GM21367 (cell line): ENCODE measurements around the gene C12orf42.
"Not testable (repeated sequence)": the region's sequence is repeated elsewhere in the genome, so short reads cannot be mapped to it uniquely, and the experiment has no call there.

ENCODE experiments used
- ATAC-seq: cut with Tn5 transposase; IDR thresholded peaks from one replicate; pipeline ENCODE4 v1.9.1; 2021; ENCODE audit not compliant: unreplicated experiment

Gene C12orf42

DNA sequence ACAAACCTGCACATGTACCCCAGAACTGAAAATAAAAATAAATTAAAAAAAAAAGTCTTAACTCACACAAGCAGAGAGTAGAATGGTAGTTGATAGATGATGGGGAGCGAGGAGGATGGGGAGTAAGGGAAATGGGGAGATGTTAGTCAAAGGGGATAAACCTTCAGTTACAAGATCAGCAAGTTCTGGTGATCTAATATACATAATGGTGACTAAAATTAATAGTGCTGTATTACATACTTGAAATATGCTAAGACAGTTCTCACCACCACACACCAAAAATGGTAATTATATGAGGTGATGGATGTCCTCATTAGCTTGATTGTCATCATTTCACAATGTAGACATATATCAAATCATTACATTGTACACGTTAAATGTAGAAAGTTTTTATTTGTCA lies 3.2 kb upstream of the C12orf42 start:
- no peak for ATAC-seq

GRCh38 chr12:103494734-103495468 lies 867 bp downstream of the C12orf42 start:
- no peak for ATAC-seq

- no peak for ATAC-seq
These were observed 1.6 kb downstream of the C12orf42 start for GRCh38 chr12:103494051-103494733.

DNA sequence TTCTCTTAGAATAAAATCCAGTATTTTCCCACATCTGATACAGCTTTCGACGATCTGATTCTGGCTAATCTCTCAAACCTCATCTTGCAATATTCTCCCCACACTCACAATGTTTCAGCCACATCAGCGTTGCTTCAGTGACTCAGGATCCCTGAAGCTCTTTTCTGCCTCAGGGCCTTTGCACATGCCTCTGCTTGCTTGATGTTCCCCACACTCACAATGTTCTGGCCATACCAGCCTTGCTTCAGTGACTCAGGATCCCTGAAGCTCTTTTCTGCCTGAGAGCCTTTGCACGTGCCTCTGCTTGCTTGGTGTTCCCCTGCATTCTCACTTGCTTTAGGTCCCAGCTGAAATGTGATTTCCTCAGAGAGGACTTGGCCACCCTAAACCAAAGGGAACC lies 2.6 kb downstream of the C12orf42 start:
- ATAC-seq = no peak

GRCh38 chr12:103482365-103482764 lies 13.4 kb downstream of the C12orf42 start:
- no peak for ATAC-seq

DNA sequence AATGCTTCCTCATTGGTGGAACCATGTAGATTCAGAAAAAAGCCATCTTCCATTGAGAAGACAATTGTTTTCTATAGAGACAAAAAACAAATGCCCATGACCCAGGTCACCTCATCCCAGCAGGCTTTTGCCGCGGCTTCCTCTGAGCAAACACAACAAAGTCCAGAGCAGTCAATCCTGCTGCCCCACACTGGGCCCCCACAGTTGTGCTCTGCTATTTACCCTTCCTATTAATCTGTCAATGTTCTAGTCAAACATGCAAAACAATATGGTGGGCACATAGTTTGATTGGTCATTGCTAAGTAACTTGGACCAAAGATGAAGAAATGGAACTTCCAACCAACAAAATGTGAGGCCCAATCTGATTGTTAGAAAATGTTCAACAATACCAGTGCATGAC lies 20.7 kb downstream of the C12orf42 start:
- no peak for ATAC-seq

GRCh38 chr12:103470664-103471063 lies 25.1 kb downstream of the C12orf42 start:
- no peak for ATAC-seq

DNA sequence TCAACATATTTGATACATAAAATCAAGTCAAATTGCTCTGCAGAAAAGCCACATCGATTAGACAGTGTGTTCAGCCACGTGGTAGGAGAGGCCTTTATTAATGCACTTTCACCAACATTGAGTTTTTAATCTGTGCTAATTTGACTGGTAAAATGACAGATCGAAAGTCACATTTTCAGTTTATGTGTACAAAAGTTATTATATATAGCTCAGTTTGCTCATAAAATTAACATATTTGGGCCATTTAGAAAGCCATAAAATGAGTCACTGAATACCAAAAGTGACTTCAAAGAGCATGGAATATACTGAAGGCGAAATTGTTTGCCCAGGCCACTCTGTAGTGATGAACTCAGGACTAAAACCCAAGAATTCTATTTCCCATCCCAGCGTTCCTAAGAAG lies 26.0 kb downstream of the C12orf42 start:
- ATAC-seq = no peak

DNA sequence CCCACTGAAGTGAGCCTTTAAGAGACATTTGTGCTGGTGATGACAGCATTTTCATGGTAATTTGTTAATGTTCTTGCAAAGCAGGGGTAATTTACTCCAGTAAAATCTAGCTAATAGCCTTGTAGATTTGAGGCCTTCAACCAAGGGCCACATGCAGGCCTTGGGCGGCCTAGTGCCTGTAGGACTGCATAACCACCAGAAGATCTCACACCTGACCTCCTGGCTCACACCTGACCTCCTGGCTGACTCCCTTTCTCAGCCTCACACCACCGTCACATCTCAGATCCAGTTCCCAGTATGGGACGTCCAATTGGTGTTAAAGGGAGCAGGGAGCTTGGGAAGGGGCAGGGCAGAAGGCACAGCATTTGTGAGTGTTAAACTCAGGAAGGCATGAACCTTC lies 26.9 kb downstream of the C12orf42 start:
- no peak for ATAC-seq

DNA sequence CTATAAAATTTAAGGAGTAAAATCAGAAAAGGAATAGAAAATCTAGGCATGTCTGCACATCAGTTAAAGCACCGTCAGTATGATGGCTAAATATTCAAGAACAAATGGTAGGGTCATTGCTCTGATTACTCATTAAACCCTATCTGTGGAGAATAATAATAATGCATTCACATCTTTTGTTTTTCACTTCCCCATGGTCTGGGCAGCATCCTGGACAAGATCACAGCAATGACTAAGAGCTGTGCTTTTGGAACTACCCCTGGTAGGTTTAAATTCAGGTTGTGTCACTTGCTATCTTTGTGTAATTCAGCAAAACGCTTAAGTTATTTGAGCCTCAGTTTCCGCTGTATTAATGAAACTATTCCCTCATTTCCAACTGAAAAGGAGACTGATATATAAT lies 33.1 kb downstream of the C12orf42 start:
- peak; percentile 92 for ATAC-seq

GRCh38 chr12:103457471-103457870 lies 38.3 kb downstream of the C12orf42 start:
- ATAC-seq = no peak

DNA sequence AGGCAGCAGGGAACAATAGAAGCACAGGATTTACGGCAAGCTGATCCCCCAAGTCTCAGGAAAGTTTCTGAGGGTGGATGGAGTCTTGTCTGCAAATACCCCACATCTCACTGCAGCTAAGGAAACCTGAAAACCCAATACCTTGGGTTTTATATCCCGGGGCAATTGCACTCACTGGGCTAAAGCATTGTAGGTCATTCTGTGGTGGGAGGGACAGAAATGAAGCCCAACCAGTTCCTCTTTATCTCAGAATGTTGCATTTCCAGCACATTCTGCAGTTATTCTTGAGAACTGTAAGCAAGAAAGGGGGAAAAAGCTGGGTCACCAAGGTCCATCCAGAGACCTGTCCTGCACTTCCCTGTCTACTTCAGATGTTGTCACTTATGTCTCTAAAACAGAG lies 39.8 kb downstream of the C12orf42 start:
- ATAC-seq = no peak

GRCh38 chr12:103455020-103455763 lies 40.6 kb downstream of the C12orf42 start:
- ATAC-seq = peak; percentile 86

DNA sequence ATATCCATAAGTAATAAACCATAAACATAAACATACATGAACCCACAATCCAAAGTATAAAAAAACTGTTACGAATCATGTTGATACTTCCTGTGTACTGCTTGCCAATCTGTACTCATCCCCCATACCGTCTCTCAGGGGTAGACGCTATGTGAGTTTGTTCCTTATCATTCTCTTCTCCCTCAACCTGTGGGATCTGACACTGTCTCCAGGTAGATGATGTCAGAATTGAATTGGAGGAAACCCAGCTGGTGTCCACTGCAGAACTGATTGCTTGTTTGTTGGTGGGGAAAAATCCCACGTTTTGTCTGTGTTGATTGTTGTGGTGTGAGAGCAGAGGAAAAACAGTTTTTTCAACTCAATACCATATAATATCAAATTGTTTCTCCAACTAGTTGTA lies 50.8 kb downstream of the C12orf42 start:
- ATAC-seq = no peak

DNA sequence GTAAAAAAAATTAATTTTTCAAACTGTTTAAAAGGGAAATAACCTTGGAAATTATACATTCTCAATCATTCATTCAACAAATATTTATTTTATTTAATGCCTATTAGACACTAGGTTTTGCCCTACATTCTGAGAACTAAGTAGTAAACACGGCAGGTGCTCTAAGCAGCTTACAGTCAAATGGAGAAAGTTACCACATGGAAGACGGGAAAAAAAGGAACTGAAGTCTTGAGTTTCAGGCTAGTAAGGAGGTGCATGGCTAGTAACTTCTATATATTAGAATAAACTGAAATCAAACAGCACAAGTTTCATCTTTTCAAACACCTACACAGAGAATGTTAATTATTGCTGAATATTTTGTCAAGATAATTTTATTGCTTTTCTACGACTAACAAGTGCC lies 52.9 kb downstream of the C12orf42 start:
- ATAC-seq = no peak

DNA sequence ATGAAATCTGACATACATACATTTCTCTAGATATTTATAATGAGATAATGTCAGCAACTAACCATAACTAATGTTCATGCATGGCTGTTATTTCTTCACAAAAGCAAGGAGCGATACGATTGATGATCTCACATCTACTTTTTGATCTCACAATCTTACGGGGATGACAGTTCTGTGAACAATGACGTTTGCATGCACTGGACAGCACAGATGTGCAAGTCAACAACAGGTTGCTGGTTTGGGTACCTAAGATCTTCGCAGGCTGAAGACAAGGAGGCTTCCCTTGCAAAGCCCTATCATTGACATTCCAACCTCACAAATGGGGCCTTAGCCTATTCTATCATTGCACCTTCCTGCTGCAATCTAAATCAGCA lies 53.6 kb downstream of the C12orf42 start:
- no peak for ATAC-seq

DNA sequence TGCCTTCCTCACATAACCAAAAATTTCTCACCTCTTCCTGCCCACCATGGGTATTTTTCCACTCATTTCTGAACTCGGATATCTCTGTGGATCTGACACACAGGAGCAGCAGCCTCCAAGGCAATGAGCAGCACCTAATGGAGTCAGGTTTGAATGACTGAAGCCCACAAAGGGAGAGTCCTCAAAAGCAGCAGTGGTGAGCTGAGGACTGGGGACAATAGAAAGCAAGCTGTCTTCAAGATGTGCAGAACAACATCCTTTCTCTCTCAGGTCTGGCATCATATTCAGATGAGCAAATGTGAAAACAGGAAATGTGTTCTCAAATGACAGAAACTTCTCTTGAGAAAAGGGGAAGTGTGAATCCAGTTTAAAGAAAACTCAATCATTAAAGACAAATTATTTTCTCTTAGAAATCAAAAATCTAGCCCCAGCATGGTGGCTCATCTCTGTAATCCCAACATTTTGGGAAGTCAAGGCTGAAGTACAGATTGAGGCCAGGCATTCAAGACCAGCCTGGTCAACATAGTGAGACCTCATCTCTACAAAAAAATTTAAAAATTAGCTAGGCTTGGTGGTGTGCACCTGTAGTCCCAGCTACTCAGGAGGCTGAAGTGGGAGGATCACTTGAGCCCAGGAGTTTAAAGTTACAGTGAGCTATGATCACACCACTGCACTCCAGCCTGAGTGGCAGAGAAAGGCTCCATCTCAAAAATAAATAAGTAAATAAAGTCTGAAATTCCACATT lies 54.2 kb downstream of the C12orf42 start:
- ATAC-seq = peak; percentile 98

GRCh38 chr12:103434165-103435105 lies 61.3 kb downstream of the C12orf42 start:
- not testable (repeated sequence) for ATAC-seq

GRCh38 chr12:103431950-103432349 lies 63.8 kb downstream of the C12orf42 start:
- ATAC-seq = no peak

- ATAC-seq = no peak
These were observed 64.4 kb downstream of the C12orf42 start for GRCh38 chr12:103431387-103431786.
